ENCODE data around the gene CACNA1I.

Gene CACNA1I

GRCh38 chr22:39666926-39667325 is 96.4 kb downstream of the CACNA1I start:
- DNase-seq (ENCODE audit: low spot score), result no peak

- no peak for DNase-seq (ENCODE audit: low spot score)
These were observed 98.9 kb downstream of the CACNA1I start for GRCh38 chr22:39669432-39669831.

GRCh38 chr22:39671936-39672335 is 101.4 kb downstream of the CACNA1I start:
- DNase-seq (ENCODE audit: low spot score), result no peak

GRCh38 chr22:39674536-39674935 is 104.0 kb downstream of the CACNA1I start:
- DNase-seq (ENCODE audit: low spot score), result no peak

- no peak for DNase-seq (ENCODE audit: low spot score)
These were observed 105.4 kb downstream of the CACNA1I start for GRCh38 chr22:39675947-39676346.

GRCh38 chr22:39677967-39678366 is 107.4 kb downstream of the CACNA1I start:
- DNase-seq (ENCODE audit: low spot score), result no peak

GRCh38 chr22:39678862-39679490 is 108.4 kb downstream of the CACNA1I start:
- DNase-seq (ENCODE audit: low spot score), result no peak

GRCh38 chr22:39679652-39680051 is 109.1 kb downstream of the CACNA1I start:
- DNase-seq (ENCODE audit: low spot score), result no peak

- DNase-seq (ENCODE audit: low spot score), result no peak
These were observed 109.9 kb downstream of the CACNA1I start for GRCh38 chr22:39680486-39680885.

GRCh38 chr22:39681038-39681861 is 110.7 kb downstream of the CACNA1I start:
- DNase-seq (ENCODE audit: low spot score), result no peak

GRCh38 chr22:39682994-39683393 is 112.4 kb downstream of the CACNA1I start:
- no peak for DNase-seq (ENCODE audit: low spot score)

- DNase-seq (ENCODE audit: low spot score), result no peak
These were observed 113.1 kb downstream of the CACNA1I start for GRCh38 chr22:39683639-39684038.

- DNase-seq (ENCODE audit: low spot score), result no peak
These were observed 114.2 kb downstream of the CACNA1I start for GRCh38 chr22:39684702-39685281.

- DNase-seq (ENCODE audit: low spot score), result no peak
These were observed 115.0 kb downstream of the CACNA1I start for GRCh38 chr22:39685336-39686177.

- no peak for DNase-seq (ENCODE audit: low spot score)
These were observed 115.6 kb downstream of the CACNA1I start for GRCh38 chr22:39686178-39686620.

GRCh38 chr22:39686776-39687525 is 116.4 kb downstream of the CACNA1I start:
- DNase-seq (ENCODE audit: low spot score), result no peak

GRCh38 chr22:39688186-39688785 is 117.7 kb downstream of the CACNA1I start:
- no peak for DNase-seq (ENCODE audit: low spot score)

- no peak for DNase-seq (ENCODE audit: low spot score)
These were observed 118.9 kb downstream of the CACNA1I start for GRCh38 chr22:39689421-39689820.

GRCh38 chr22:39690881-39691605 is 120.5 kb downstream of the CACNA1I start:
- DNase-seq (ENCODE audit: low spot score), result no peak

- no peak for DNase-seq (ENCODE audit: low spot score)
These were observed 123.5 kb downstream of the CACNA1I start for GRCh38 chr22:39693943-39694500.
